Hepatocyte (in vitro differentiated cells): ENCODE results near the gene NCBP3. TPM values are rescaled to one million over a fixed set of nuclear protein-coding genes. Genes with fewer than 3 reads are reported as not detected.

Experiments
- DNase-seq: peaks from one replicate; pipeline ENCODE4 v3.0.0-alpha.2; 2016; ENCODE audit warnings: low spot score
- H2AFZ ChIP-seq: fragments of 200-600 bp; sonication (generic); 2 replicates; pipeline ENCODE4 v1.6.0; 2016; ENCODE audit warnings: antibody characterized with exemption, mild to moderate bottlenecking
- H3K27ac ChIP-seq: fragments of 200-600 bp; sonication (generic); 2 replicates; pipeline ENCODE4 v1.5.1; 2016; ENCODE audit warnings: mild to moderate bottlenecking
- H3K27me3 ChIP-seq: fragments of 200-600 bp; sonication (generic); 2 replicates; pipeline ENCODE4 v1.6.1; 2016
- H3K36me3 ChIP-seq: fragments of 200-600 bp; sonication (generic); replicated peaks from 2 replicates; pipeline ENCODE4 v1.5.1; 2016; ENCODE audit warnings: low read depth; ENCODE audit not compliant: insufficient read depth
- H3K4me1 ChIP-seq: fragments of 200-600 bp; sonication (generic); 2 replicates; pipeline ENCODE4 v1.5.1; 2016; ENCODE audit warnings: mild to moderate bottlenecking, moderate library complexity; ENCODE audit not compliant: insufficient read depth
- H3K4me2 ChIP-seq: fragments of 200-600 bp; sonication (generic); 2 replicates; pipeline ENCODE4 v1.6.0; 2016
- H3K4me3 ChIP-seq: fragments of 200-600 bp; sonication (generic); 2 replicates; pipeline ENCODE4 v1.5.1; 2016; ENCODE audit warnings: mild to moderate bottlenecking
- H3K79me2 ChIP-seq: fragments of 200-600 bp; sonication (generic); 2 replicates; pipeline ENCODE4 v1.6.0; 2017; ENCODE audit warnings: mild to moderate bottlenecking
- H3K9me2 ChIP-seq: fragments of 200-600 bp; sonication (generic); replicated peaks from 2 replicates; pipeline ENCODE4 v1.6.0; 2017; ENCODE audit warnings: mild to moderate bottlenecking; ENCODE audit not compliant: insufficient read depth
- H3K9me3 ChIP-seq: fragments of 200-600 bp; sonication (generic); 2 replicates; pipeline ENCODE4 v1.5.1; 2016; ENCODE audit warnings: low read depth, mild to moderate bottlenecking
- H4K20me1 ChIP-seq: fragments of 200-600 bp; sonication (generic); 2 replicates; pipeline ENCODE4 v1.6.0; 2016; ENCODE audit warnings: mild to moderate bottlenecking; ENCODE audit not compliant: insufficient read depth, poor library complexity, severe bottlenecking
- CTCF ChIP-seq: fragments of 200-600 bp; sonication (generic); IDR thresholded peaks from 2 replicates; pipeline ENCODE4 v1.5.1; 2016; ENCODE audit warnings: antibody characterized with exemption, mild to moderate bottlenecking; ENCODE audit not compliant: poor library complexity
- EZH2 ChIP-seq: fragments of 200-600 bp; sonication (generic); IDR thresholded peaks from 2 replicates; pipeline ENCODE4 v1.6.1; 2016; ENCODE audit warnings: antibody characterized with exemption, mild to moderate bottlenecking, borderline replicate concordance
- EZH2phosphoT487 ChIP-seq: fragments of 200-600 bp; sonication (generic); IDR thresholded peaks from one replicate; pipeline ENCODE4 v1.6.1; 2018; ENCODE audit warnings: antibody characterized with exemption, mild to moderate bottlenecking, low read depth, moderate library complexity; ENCODE audit not compliant: unreplicated experiment, severe bottlenecking
- WGBS: methylation state at CpG from one replicate; pipeline ENCODE4 v1.1.6; 2016; ENCODE audit warnings: low lambda C conversion rate; ENCODE audit errors: missing lambda C conversion rate; 5-methylcytosine and 5-hydroxymethylcytosine counted together
- polyA plus RNA-seq: library from polyadenylated mRNA; unstranded; fragments of >200 nt; fragmentation: Nextera tagmentation; extraction: Ambion mirVana; gene quantifications from 2 replicates; pipeline ENCODE4 v1.2.1, GENCODE V29; 2016
- total RNA-seq: library from RNA; depleted of rRNA; stranded (reverse); fragments of >200 nt; gene quantifications from 2 replicates; pipeline ENCODE4 v1.2.3, GENCODE V29; 2014

NCBP3 gene
- total and polyA plus RNA-seq, 2 experiments from 2014 or later: 20.6 to 31.8 TPM

- H3K4me2 ChIP-seq: no peak overlapping the region
- no peaks in the 10 kb centered on the region for H3K36me3 ChIP-seq
- H4K20me1 ChIP-seq: no peaks in the 10 kb centered on the region
- TF ChIP-seq EZH2phosphoT487: no peak
- H3K4me1 ChIP-seq: peaks cover 11% of the 10 kb centered on the region
- H3K27me3 ChIP-seq: no peaks in the 10 kb centered on the region
- WGBS: 93% methylated on average over 7 of the region's 7 CpGs
- H3K9me2 ChIP-seq: no peaks in the 10 kb centered on the region
- no peak overlapping the region for H3K4me3 ChIP-seq
- no peaks in the 10 kb centered on the region for H3K9me3 ChIP-seq
- no peak overlapping the region for H3K27ac ChIP-seq
- H2AFZ ChIP-seq: no peak overlapping the region
- no peak for DNase-seq
- H3K79me2 ChIP-seq: no peaks in the 10 kb centered on the region
Observed at GRCh38 chr17:3880983-3881382, 34.9 kb upstream of the NCBP3 start.

GRCh38 chr17:3879591-3880417 is 33.8 kb upstream of the NCBP3 start:
- peak overlapping the region; percentile 88 for H3K27ac ChIP-seq
- no peak overlapping the region for H2AFZ ChIP-seq

GRCh38 chr17:3879186-3879585 is 33.1 kb upstream of the NCBP3 start:
- Histone ChIP-seq H3K4me3 (no peak overlapping the region), H3K79me2 (no peaks in the 10 kb centered on the region), H3K27me3 (no peaks in the 10 kb centered on the region), H3K9me2 (no peaks in the 10 kb centered on the region), H3K9me3 (no peaks in the 10 kb centered on the region), H3K4me1 (peaks cover 11% of the 10 kb centered on the region), H3K4me2 (peak overlapping the region; percentile 56), H4K20me1 (no peaks in the 10 kb centered on the region), H2AFZ (no peak overlapping the region), H3K27ac (peak overlapping the region; percentile 88), H3K36me3 (no peaks in the 10 kb centered on the region)
- DNase-seq: peak; percentile 70
- WGBS: 54% methylated on average over 5 of the region's 5 CpGs
- no peak for TF ChIP-seq CTCF
- no peak for TF ChIP-seq EZH2phosphoT487
- TF ChIP-seq EZH2: no peak

More at GRCh38 chr17:3879591-3880417, 33.8 kb upstream of the NCBP3 start:
- Histone ChIP-seq H3K9me2 (no peaks in the 10 kb centered on the region), H4K20me1 (no peaks in the 10 kb centered on the region), H3K4me2 (peak overlapping the region; percentile 56), H3K27me3 (no peaks in the 10 kb centered on the region), H3K36me3 (no peaks in the 10 kb centered on the region), H3K79me2 (no peaks in the 10 kb centered on the region), H3K9me3 (no peaks in the 10 kb centered on the region), H3K4me1 (peaks cover 11% of the 10 kb centered on the region), H3K4me3 (no peak overlapping the region)
- peak; percentile 68 for DNase-seq
- no peak for TF ChIP-seq CTCF
- no peak for TF ChIP-seq EZH2
- no peak for TF ChIP-seq EZH2phosphoT487
- 56% methylated on average over 25 of the region's 25 CpGs for WGBS

GRCh38 chr17:3877220-3877619 is 31.2 kb upstream of the NCBP3 start:
- no peaks in the 10 kb centered on the region for H3K36me3 ChIP-seq
- TF ChIP-seq CTCF: no peak
- TF ChIP-seq EZH2phosphoT487: no peak
- no peak for TF ChIP-seq EZH2
- WGBS: 93% methylated on average over 8 of the region's 8 CpGs
- peaks cover 11% of the 10 kb centered on the region for H3K4me1 ChIP-seq
- H3K27me3 ChIP-seq: no peaks in the 10 kb centered on the region
- no peaks in the 10 kb centered on the region for H4K20me1 ChIP-seq
- H3K79me2 ChIP-seq: no peaks in the 10 kb centered on the region
- no peak overlapping the region for H3K27ac ChIP-seq
- H3K4me3 ChIP-seq: no peak overlapping the region
- no peak for DNase-seq
- H2AFZ ChIP-seq: no peak overlapping the region
- no peak overlapping the region for H3K4me2 ChIP-seq
- H3K9me2 ChIP-seq: no peaks in the 10 kb centered on the region
- H3K9me3 ChIP-seq: no peaks in the 10 kb centered on the region
